Right hindlimb (tissue), 1 donor: ENCODE data around the gene KLHL8.

Source experiments
- DNase-seq: peaks from one replicate; pipeline ENCODE4 v3.0.0-alpha.2; 2018

The KLHL8 gene

DNA sequence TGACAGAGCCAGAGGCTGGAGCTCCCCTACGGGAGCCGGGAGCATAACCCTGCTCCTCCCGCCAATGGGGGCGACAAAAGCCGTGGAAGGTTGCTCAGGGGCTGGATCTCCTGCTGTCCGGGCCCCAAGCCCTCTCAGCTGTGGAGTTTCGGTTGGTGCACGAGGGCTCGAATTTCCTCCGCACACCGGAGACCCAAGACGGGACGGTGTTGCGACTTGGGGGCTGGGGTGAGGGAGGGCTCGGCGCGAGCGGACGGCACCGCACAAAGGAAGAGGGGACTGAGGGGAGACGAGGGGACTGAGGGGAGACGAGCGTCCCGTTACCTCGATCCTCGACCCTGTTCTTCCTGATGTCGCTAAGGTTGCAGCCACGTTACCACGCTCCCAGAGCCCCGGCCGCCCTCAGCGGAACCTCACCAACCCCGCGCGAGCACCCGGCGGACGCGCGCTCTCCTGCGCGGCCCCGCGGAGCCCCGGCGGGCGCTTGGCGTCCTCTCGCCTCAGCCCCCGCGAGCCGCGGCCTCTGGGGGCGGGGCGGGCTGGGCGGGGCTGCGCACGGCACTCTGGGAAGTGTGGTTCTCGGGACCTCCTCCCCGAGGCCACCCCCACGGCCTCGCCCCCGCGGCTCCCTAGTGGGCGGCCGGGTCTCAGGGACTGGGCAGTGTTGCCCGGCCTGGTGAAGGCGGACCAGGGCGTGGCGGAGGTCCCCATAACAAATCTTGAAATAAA, at the start of gene KLHL8:
KLHL8 (minus strand) TSS at position 525 of the 729 bp plus-strand sequence. CDS start 25,079 bp downstream, outside the sequence.
- peak; percentile 94 for DNase-seq

DNA sequence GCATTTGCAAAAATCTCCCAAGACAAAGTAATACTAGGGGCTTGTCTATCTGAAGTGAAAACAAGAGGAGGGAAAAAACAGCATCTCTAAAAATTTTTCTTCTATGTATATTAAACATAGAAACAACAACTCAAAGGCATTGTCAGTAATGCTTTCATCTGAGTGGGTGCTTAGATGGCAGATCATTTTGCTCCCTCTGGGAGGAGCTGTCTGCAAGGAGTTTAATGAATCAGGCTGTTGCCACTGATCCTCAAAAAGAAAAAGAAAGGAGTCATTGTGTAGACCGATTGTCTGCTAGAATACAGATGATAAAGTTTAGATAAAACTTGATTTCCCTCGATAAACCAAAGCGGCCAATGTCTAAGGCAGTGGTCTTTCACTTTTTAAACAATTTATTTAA, 49.7 kb upstream of the KLHL8 start:
- DNase-seq, result no peak

DNA sequence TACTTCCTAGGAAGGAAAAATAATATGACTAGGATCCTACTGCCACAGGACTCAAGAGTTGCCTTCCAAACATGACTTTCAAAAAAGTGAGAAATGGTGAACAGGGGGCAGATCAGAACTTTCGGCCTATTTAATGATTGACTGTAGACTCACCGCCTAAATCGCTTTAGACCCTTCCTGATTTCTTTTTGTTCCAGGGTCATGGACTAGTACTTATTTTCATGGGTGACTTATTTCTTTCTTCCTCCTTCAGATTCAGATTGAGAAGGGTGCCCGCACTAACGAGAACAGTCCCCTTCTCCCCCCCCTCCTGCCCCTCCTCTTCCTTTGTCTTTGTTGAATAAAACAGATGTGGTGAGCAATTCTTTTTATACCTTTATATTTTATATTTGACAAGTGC, 48.0 kb upstream of the KLHL8 start:
- no peak for DNase-seq

DNA sequence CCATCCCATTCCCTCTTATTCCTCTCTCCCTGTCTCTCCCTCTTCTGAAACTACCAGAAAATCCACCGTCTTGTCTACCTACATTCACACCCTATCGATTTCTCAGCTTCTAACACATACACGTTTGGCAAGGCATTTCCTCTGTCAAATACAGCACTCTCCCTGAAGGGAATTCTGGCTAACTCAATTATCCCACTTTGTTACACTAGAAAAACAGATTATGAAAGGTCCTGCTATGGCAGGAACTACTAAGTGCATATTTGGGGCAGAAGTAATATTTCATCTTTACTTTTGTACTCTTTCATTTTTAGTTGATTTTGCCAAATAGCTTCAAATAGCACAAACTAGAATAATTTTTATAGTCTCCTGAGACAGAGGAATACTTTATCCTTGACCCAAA, 46.6 kb upstream of the KLHL8 start:
- DNase-seq, result no peak

DNA sequence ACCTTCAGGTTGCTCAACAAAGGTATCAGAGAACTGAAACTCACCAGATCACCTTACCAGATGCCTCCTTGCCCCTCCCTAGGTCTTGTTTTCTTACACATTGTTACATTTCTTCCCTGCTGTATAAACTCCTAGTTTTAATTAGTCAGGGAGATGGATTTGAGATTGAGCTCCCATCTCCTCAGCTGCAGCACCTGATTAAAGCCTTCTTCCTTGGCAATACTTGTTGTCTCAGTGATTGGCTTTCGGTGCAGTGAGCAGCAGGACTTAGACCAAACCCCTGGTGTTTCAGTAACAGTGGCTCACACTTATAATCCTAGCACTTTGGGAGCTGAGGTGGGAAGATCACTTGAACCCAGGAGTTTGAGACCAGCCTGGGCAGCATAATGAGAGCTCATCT, 42.5 kb upstream of the KLHL8 start:
- DNase-seq, result no peak

DNA sequence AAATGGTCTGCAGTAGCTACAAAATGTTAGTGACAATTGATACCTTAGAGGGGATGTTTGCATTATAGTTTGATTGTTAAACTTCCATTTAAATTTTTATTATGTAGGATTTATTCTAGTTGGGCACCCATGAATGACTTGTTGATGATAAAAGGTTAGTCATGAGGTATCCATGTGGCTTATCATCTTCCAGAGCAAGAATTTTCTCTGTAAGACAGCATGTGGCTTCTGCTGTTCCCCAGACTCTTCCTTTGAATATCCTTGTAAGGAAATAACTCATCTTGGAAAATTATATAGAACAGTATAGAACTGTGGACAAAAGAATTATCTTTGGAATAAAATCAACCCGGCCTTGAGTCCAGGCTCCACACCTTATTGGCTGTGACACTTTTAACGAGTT, 40.1 kb upstream of the KLHL8 start:
- no peak for DNase-seq

DNA sequence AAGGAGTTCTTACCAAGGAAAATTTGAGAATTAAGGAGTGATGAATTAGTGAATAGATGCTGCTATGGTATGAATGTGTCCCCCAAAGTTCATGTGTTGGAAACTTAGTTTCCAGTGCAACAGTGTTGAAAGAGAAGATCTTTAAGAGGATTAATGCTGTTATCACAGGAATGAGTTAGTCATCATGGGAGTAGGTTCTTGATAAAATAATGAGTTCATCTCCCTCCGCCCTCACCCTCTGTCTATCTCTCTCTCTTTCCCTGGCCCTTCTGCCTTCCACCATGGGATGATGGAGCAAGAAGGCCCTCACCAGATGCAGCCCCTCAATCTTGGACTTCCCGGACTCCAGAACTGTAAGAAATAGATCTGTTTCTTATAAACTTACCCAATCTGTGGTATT, 38.3 kb upstream of the KLHL8 start:
- DNase-seq, result no peak

DNA sequence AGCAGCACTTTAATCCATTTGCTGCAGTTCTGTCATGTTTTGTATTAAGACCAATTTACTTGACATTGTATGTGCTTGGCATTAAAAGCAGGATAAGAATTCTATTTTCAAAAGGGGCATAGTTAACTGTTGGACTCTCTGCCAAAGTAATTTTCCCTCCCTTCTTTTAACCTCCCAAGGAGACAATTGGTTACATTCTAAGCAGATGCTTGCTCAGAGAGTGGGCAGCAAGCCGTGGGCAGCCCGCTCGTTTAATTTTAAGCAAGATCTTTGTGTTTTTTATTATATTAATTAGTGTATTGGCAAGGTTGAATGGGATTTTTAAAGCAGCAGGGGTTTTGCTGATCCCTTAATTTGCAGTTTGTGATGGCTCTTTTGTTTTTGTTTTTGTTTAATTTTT, 37.1 kb upstream of the KLHL8 start:
- no peak for DNase-seq

DNA sequence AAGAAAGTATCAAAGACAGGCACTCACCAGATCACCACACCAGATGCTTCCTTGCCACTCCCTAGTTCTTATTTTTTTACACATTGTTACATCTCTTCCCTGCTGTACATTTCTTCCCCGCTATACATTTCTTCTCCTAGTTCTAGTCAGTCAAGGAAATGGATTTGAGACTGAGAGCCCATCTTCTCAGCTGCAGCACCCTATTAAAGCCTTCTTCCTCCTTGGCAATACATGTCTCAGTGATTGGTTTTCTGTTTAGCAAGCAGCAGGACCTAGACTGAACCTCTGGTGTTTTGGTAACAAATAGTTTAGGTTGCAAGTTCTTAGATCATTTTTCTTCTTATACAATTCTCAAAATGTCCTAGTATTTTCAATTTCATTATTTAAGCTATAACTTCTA, 35.3 kb upstream of the KLHL8 start:
- DNase-seq, result no peak

DNA sequence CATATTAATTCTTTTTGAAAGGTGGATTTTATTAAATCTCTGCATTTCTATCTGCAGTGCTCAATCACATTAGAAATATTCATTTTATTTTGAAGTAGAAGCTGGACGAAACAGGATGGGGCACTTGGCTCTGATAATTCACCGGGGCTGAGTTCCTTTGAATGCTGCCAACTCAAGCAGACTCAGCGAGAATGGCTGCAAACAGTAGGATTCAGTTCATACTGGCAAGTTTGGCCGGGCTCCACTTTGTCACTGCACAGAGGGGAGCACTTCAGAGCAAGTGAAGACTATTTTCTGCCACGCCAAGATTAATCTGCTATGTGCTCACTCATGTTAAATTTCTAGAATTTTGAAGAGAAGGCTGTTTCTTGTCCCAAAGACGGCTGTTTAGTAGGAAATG, 30.7 kb upstream of the KLHL8 start:
- peak; percentile 33 for DNase-seq

DNA sequence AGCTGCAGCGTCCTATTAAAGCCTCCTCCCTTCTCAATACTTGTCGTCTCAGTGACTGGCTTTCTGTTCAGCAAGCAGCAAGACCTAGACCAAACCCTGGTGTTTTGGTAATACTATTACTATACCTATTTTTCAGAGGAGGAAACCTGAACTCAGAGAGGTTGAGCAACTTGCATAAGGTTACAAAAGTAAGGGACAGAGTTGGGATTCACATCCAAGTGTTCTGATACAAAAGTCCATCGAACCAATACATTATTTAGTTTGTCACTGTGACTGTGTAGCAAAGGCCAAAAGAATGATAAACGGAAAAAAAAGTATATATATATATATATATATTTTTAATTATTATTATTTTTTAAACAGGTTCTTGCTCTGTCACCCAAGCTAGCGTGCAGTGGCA, 29.9 kb upstream of the KLHL8 start:
- no peak for DNase-seq

DNA sequence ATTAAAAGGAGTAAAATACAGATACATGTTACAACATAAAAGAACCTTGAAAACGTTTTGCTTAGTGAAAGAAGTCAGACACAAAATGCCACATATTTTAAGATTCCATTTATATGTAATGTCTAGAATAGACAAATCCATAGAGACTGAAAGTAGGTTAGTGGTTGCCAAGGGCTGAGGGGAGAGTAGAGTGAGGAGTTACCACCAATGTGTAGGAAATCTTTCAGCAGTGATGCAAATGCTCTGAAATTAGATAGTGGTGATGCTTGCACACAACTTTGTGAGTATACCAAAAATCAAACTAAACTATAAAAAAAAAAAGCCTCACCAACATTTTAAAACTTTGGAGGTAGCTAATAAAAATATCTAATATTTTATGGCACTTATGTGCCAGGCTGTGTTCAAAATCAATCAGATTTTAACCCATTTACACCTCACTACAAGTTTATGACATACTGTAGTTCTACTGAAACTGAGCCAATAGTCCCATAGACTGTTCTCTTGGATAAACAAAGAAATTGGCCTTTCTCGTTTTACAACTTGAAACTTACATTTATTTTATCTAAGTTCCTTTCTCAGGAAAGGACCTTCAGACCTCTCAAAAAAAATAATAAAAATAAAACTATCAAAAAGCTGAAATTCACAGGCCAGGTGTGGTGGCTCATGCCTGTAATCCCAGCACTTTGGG, 29.1 kb upstream of the KLHL8 start:
- DNase-seq, result no peak

DNA sequence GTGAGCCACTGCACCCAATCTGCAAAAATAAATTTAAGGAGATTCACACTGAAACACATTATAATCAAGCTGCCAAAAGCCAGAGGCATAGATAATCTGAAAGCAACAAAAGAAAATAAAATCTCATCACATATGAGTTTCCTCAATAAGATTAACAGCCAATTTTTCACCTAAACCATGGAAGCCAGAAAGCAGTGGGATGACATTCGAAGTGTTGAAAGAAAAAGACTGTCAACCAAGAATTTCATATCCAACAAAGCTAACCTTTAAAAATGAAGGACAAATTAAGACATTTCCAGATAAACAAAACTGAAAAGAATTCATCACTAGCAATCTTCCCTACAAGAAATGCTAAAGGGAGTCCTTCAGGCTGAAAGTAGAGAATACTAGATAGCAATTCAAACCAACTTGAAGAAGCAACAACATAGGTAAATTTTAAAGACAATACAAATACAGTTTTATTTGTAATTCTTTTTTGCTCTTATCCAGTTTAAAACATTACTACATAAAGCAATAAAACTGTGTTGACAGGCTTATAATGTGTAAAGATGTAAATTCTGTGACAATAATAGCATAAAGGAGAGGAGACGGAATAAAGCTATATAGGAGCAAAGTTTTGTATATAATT, 23.1 kb upstream of the KLHL8 start:
- no peak for DNase-seq

DNA sequence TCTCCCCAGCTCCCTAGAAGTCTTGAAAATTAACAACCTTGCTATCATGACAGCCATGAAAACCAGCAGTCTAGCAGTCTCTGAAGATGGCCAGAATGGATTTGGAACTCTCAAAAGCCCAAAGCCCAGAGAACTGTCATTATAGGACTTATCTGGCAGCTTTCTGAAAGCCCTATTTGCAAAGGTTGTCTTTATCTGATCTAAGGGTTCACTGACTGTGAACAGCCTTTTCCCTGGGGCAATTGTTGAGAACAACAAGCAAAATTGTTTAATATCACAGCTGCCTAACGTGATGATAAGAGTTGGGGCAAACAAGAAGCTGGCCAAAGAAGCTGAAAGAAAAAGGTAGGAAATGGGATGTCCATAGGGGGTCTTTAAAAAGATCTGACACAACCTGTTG, 20.9 kb upstream of the KLHL8 start:
- DNase-seq, result no peak

DNA sequence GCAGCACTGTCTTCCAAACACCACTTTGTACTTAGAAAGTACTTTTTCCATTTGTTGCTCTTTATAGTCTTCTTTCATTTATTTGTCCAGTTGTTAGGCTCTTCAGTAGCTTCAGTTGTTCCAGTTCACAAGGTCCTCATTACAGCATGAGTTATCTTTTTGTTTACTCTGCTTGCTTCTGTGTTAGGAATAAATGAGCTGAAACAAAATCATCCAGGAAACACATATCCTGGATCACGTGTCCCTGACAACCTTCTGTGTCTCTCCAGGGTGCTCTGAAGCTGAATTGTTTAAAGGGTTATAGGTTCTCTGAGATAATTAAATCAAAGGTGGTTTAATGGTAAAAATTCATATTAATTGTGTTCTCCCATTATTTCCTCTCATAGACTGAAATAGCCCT, 19.9 kb upstream of the KLHL8 start:
- DNase-seq, result no peak

DNA sequence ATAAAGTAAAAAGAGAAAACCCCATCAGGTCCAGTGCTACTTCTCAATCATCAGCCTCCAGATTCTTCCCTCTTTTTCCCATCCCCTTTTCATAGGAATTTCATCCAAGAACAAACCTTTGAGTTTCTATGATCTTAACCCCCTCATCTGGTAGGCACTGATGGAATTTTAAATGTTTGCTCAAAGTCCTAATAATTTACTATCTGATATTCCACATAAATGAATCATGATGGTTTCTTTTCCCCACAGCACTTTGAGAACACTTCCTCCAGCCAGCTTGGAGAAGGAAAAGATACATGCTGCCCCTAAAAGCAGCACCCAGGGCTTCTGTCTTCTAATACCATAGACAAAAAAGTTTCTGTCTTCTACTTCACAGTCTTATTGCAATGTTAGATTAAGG, 19.4 kb upstream of the KLHL8 start:
- no peak for DNase-seq

DNA sequence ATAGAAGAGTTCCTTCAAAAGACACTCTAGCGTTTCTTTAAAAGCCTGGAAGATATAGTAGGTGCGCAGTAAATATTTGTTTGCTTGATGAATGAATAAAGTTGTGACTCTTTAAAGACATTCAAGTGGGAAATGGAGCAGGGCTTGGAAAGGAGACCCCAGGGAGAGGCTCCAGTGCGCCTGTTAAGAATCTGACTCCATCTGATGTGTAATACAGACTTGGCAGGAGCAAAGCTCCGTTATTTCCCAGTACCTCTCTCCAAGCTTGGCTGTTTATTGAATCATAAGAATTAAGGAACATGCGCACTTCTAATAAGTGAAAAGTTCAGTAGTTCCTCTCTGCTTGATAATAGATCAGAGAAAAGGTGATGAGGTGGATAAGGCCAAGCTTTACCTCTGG, 18.8 kb upstream of the KLHL8 start:
- DNase-seq, result no peak

DNA sequence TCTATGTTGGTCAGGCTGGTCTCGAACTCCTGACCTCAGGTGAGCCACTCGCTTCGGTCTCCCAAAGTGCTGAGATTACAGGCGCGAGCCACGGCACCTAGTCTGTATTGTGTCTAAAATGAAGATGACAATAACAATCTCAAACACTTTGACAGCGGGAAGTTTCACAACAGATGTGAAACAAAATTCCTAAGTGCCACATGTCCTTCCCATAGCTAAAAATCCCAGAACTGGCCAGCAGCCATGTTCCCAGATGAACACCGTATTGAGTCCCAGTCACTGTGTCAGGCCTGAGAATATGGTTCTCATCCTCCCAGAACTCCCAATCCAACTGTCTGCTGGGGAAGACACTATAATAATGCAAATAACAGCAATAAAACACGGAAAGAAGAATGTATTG, 16.4 kb upstream of the KLHL8 start:
- DNase-seq, result peak; percentile 19

DNA sequence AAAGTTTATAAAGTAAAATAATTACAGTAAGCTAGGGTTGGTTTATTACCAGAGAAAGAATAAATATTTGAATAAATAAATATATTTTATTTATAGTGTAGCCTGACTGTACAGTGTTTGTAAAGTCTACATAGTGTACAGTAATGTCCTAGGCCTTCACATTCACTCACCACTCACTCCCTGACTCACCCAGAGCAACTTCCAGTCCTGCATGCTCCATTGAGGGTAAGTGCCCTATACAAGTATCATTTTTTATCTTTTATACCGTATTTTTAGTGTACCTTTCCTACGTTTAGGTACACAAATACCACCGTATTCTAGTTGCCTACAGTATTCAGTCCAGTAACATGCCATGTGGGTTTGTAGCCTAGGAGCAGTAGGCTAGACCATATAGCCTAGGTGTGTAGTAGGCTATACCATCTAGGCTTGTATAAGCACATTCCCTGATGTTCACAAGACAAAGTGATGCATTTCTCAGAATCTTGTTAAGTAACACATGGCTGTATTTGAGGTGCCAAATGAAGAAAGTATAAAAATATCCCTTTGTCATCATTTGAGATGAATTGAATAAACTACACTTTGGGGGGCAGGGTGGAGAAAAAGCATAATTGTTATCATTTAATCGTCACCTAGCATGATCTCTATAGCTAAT, 14.7 kb upstream of the KLHL8 start:
- no peak for DNase-seq

DNA sequence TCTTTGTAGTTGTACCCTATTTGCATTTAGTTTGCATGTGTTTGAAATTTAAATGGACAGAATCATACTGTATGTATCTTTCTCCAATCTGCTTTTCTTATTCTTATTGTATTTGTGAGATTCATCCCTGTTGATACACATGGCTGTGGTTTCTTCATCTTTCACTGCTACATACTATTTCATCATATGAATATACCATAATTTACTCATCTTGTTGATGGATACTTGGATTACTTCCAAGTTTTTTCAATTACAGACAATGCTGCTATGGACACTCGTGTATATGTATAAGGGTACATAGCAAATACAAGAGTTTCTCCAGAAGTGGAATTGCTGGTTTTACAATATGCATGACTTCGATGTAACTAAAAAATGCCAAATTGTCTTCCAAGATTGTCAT, 11.8 kb upstream of the KLHL8 start:
- no peak for DNase-seq

DNA sequence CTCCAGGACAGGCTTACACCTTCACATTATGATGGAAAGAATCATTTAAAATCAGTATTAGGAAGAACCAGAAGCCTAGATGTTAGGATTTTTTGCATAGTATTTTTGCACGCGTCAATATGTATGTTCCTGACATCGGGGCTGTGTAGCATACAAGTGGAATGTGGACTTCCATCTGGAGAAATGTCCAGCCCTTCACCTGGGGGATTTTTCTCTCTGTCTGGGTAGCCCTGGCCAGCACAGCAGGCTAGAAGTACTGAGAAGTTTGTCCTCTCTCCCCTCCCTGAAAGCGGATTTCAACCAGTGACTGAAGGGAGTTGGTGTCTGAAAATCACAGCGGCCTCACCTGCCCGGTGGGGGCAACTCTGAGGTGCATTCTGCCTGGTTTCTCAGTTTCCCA, 10.4 kb upstream of the KLHL8 start:
- no peak for DNase-seq

DNA sequence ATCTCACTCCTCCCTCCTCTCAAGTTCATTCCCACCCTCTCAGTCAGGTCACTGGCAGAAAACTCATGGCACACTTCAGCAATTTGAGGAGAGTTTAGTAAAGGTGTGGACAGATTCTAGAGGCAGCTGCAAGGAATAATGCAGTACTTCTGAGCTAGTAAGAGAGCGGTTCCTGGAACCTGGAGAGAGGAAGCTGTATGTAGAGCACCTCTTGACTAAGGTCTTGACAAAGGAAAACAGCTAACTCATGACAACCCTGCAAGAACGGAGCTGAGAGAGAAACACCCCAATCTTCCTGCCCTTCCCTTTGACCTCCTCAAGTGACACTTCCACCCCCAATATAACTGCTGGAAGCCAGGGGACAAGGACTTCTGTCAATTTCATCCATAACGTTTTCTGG, 9.6 kb upstream of the KLHL8 start:
- no peak for DNase-seq

DNA sequence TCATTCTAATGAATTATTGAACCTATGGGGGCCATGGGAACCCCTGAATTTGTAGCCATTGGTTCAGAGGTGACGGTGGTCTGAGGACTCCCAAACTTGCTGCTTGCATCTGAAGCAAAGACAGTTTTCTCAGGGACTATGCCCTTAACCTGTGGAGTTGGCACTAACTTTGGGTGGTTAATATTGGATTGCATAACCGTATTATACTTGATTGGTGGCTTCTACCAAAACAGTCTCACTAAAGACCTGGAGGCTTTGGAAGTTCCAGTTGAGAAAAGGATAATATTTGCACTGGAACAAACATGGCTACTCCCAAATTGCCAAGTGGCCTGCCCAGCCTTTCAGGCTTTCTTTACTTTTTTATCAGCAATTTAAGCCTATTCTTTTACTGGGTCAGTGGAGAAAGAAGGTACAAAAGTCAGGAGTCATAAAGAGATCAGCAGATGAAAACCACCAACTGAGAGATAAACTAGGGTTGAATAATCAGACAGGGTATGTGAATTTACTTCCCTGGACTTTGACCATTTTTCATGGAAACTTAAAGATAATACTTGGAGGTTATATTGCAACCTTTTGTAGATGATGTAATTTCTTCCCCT, 7.9 kb upstream of the KLHL8 start:
- DNase-seq, result no peak
